Measurements from ENCODE around the gene MYH13.
"Not testable (repeated sequence)": the region's sequence is repeated elsewhere in the genome, so short reads cannot be mapped to it uniquely, and the experiment has no call there.

The MYH13 gene

GRCh38 chr17:10304758-10305300 lies 68.0 kb downstream of the MYH13 start:
- DNase-seq (ENCODE audit: low read depth) = no peak

GRCh38 chr17:10297691-10298090 lies 75.1 kb downstream of the MYH13 start:
- no peak for DNase-seq (ENCODE audit: low read depth)

GRCh38 chr17:10295728-10296343 lies 77.0 kb downstream of the MYH13 start:
- no peak for DNase-seq (ENCODE audit: low read depth)

- DNase-seq (ENCODE audit: low read depth) = no peak
Observed at GRCh38 chr17:10294180-10294579, 78.6 kb downstream of the MYH13 start.

- no peak for DNase-seq (ENCODE audit: low read depth)
Observed at GRCh38 chr17:10292057-10292937, 80.5 kb downstream of the MYH13 start.

- DNase-seq (ENCODE audit: low read depth) = not testable (repeated sequence)
Observed at GRCh38 chr17:10291576-10291975, 81.2 kb downstream of the MYH13 start.

GRCh38 chr17:10290041-10290440 lies 82.8 kb downstream of the MYH13 start:
- no peak for DNase-seq (ENCODE audit: low read depth)

GRCh38 chr17:10286324-10286723 lies 86.5 kb downstream of the MYH13 start:
- no peak for DNase-seq (ENCODE audit: low read depth)

- no peak for DNase-seq (ENCODE audit: low read depth)
Observed at GRCh38 chr17:10285896-10286295, 86.9 kb downstream of the MYH13 start.

GRCh38 chr17:10280068-10280467 lies 92.7 kb downstream of the MYH13 start:
- DNase-seq (ENCODE audit: low read depth) = no peak

- no peak for DNase-seq (ENCODE audit: low read depth)
Observed at GRCh38 chr17:10278218-10278617, 94.6 kb downstream of the MYH13 start.

GRCh38 chr17:10276436-10276835 lies 96.4 kb downstream of the MYH13 start:
- DNase-seq (ENCODE audit: low read depth) = no peak

GRCh38 chr17:10275418-10275817 lies 97.4 kb downstream of the MYH13 start:
- DNase-seq (ENCODE audit: low read depth) = no peak

- DNase-seq (ENCODE audit: low read depth) = no peak
Observed at GRCh38 chr17:10271106-10271562, 101.7 kb downstream of the MYH13 start.

- DNase-seq (ENCODE audit: low read depth) = no peak
Observed at GRCh38 chr17:10270258-10270657, 102.5 kb downstream of the MYH13 start.

- DNase-seq (ENCODE audit: low read depth) = no peak
Observed at GRCh38 chr17:10268005-10268404, 104.8 kb downstream of the MYH13 start.

GRCh38 chr17:10266296-10266876 lies 106.4 kb downstream of the MYH13 start:
- no peak for DNase-seq (ENCODE audit: low read depth)

GRCh38 chr17:10265100-10265810 lies 107.6 kb downstream of the MYH13 start:
- no peak for DNase-seq (ENCODE audit: low read depth)

GRCh38 chr17:10264051-10264450 lies 108.8 kb downstream of the MYH13 start:
- DNase-seq (ENCODE audit: low read depth) = no peak

GRCh38 chr17:10262451-10262850 lies 110.4 kb downstream of the MYH13 start:
- no peak for DNase-seq (ENCODE audit: low read depth)

GRCh38 chr17:10261098-10261497 lies 111.7 kb downstream of the MYH13 start:
- no peak for DNase-seq (ENCODE audit: low read depth)
